GM21515 (cell line): ENCODE data around the gene SDCCAG8.

Source experiments
- ATAC-seq: cut with Tn5 transposase; IDR thresholded peaks from one replicate; pipeline ENCODE4 v1.9.1; 2021; ENCODE audit not compliant: unreplicated experiment

The SDCCAG8 gene

DNA sequence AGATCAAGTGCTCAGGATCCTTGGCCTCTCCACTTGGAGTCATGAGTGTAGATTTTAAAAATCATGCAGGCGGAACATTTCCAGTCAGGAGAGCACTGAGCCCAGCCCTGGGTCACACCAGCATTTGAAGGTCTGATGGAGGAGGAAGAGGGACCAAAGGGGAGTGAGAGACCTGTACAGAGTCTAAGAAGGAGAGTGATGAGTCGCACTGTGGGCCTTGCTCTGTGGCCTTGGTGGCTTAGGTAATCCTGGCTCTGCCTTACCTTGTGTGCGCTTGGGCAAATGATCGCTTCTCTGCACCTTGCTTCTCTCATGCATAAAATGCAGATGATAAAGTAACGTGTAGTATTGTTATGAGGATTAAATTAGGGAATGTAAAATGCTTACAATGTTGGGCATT lies 225.3 kb downstream of the SDCCAG8 start:
- no peak for ATAC-seq

- no peak for ATAC-seq
Measured at GRCh38 chr1:243482141-243483022, 226.5 kb downstream of the SDCCAG8 start.

- no peak for ATAC-seq
Measured at GRCh38 chr1:243483071-243483771, 227.4 kb downstream of the SDCCAG8 start.

GRCh38 chr1:243483952-243484351 lies 228.1 kb downstream of the SDCCAG8 start:
- ATAC-seq, result no peak

GRCh38 chr1:243487036-243487648 lies 231.3 kb downstream of the SDCCAG8 start:
- ATAC-seq, result no peak

- no peak for ATAC-seq
Measured at GRCh38 chr1:243487649-243488227, 231.9 kb downstream of the SDCCAG8 start.

- ATAC-seq, result no peak
Measured at GRCh38 chr1:243488459-243489157, 232.8 kb downstream of the SDCCAG8 start.

DNA sequence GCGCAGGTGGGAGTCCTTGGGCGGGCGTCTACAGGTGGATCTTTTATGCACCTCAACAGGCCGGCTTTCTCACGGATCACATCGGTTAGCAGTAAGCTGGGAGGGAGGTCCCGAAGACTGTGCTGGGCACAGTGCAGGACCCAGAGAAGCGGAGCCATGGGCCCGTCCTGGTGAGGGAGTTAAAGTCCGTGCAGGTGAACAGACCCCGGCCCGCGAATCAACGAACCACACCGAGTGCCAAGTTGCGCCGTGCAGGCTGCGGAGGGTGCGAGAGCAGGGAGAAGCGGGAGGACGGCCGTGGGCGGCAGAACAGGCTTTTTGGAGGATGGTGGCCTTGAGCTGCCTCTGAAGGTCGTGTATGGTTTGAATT lies 233.3 kb downstream of the SDCCAG8 start:
- no peak for ATAC-seq

- no peak for ATAC-seq
Measured at GRCh38 chr1:243489681-243490546, 234.1 kb downstream of the SDCCAG8 start.

GRCh38 chr1:243490748-243491686 lies 235.2 kb downstream of the SDCCAG8 start:
- no peak for ATAC-seq

DNA sequence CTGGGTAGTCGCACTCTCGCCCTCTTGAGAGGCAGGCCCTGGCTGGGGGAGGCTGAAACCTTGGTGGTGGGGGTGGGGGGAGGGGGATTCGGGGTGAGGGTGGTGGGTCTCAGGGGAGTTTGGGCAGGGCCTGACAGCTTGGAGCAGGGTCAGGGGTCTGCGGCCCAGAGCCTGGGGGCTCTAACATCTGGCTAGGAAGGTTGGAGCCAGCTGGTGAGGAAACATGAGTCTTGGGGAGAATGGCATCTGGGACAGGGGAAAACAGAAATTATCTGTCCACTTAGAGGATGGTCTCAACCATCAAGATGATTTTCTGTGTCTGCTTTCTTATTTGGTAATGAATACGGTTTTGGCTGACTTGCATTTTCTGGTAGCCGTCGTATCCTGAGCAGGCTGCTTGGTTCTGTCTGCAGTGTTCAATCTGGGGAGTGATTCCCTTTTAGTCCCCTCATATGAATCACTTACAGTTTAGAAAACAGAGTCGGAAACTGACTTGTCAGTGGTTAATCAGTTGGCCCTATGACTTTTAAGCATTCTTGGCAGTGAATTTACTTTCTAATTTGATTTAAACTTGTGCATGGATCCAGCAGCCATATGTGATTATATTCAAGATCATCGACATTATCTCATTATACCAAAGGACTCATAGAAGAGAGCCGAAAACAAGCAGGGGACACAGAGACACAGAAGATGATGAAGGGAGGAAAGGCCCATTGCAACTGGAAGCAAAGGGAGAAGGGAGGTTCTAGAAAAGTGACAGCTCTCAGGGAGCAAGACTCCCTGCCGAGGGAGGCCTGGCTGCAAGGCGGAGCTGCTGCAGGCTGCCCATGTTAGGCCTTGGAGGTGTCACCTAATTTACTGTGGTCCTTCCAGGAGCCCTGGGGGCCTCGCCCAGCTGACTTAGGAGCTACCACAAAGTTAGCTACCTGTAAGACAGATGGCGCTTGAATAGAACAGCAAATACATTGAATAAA lies 237.6 kb downstream of the SDCCAG8 start:
- ATAC-seq, result no peak

DNA sequence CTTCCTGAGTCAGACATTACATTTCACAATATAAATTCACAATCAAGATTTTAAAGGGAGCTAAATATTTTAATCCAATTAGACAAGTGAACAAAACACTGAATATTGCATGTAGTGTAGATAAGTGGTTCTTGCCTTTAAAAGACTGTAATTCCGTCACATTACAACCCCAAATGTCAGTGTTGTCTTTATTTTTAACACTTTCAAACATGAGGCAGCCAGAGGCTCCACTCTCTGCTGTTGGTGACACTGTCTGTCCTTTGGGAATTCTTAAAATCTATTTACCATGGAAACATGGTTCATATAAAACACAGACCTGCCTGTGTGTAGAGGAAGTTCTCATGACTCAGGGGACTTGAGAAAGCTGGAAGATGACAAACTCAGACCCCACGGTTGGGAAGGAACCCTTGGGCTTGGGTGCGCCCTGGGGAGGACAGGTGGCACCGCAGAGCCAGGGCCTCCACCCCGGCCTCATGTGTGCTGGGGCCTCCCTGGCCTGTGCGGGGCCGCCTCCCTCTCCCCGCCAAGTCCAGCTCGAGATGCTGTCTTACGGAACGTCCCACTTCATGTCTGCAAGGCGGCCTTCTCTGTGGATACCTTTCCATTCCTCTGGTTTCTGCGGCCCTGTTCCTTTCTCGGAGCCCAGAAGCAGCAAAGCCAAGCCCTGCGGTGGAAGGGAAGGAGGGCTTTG lies 239.0 kb downstream of the SDCCAG8 start:
- ATAC-seq, result no peak

DNA sequence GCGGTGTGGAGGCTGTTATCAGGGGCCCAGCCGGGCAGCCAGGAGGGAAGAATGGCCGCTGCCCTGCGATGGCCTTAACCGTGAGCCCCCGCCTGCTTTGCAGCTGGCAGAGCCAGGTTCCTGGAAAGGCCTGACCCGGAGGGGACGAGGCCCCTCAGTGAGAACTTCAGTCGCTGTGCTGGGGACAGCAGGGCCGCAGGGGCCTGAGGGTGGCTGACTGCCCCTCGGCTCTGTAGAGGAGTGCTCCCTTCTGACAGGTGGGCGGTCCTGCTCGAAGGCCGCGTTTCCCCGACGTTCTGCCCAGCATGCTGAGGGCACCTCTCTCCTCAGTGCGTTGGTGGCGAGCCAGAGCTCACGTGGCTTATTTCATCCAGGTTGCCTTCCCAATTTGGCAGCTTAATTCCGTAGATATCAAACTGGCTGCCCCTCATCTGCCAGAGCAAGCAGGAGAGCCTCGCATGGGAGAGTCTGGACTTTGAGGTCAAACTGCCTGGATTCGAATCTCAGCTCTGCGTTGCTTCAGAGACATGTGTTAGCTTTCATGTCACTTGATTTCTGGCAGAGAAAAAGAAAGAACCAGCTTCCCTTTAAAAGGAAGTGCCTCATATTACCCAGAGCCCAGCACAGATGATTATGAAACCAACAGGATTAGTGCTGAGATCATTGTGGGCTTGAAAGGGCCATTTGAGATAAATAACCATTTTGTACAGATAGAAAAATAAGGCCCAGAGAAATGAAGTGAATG lies 239.8 kb downstream of the SDCCAG8 start:
- no peak for ATAC-seq

DNA sequence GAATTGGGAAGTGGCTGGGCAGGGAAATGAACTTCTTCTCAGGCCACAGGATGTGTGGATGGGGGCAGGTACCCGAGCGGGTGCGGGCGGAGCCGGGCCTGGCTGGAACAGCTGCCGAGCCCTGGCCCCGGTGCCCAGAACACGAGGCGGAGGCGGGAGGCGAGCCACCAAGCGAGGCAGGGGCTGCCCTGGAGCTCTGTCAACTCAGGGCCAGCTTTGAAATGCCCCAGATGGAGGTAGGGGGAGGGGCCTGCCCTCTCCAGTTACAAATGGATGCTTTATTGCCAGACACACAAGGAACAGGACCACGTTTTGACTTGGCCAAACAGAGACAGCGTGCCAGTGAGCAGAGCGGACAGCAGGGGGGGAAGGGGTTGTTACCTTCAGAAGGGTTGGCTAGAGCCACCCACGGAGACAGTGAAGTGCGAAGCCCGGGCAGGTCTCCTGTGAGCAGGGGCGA lies 240.4 kb downstream of the SDCCAG8 start:
- ATAC-seq, result no peak

DNA sequence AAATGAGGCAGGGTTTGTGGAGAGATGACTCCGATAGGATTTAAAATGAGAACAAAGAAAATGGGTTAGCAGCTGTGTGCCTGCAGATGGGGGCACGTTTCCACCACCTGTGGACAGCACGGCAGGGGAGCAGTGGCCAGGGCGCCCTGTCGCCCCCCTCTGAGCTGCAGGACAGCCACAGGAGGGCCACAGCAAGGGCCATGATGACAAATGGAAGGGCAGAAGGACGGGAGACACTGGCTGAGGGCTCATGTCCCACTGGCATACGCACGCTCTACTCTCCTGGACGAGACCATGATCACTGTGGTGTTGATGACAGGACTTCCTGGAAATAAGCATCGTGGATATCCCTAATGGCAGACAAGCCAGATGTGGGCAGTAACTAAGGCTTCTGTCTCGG lies 241.0 kb downstream of the SDCCAG8 start:
- no peak for ATAC-seq

- ATAC-seq, result no peak
Measured at GRCh38 chr1:243497939-243498681, 242.3 kb downstream of the SDCCAG8 start.
